Liver (tissue), 9 donors: ENCODE data around the gene ACVR1. TPM values are rescaled to one million over a fixed set of nuclear protein-coding genes. Genes with fewer than 3 reads are reported as not detected.

Experiments
- DNase-seq: peaks from one replicate; pipeline ENCODE4 v3.0.0-alpha.2; 2017; ENCODE audit warnings: low spot score
- H3K27ac ChIP-seq, 2 donors: one replicate each; pipeline ENCODE4 v1.7.0; 2013; ENCODE audit warnings: inconsistent platforms in 2 of 2, low read length in 2 of 2, control low read depth in 1 of 2, low read depth in 1 of 2, mild to moderate bottlenecking in 1 of 2
- H3K27me3 ChIP-seq, 4 donors: one replicate each; pipeline versions ENCODE4 v1.6.1 to v1.7.0; 2013; ENCODE audit warnings: low read length in 3 of 4, inconsistent platforms in 1 of 4, mild to moderate bottlenecking in 1 of 4, moderate library complexity in 1 of 4; ENCODE audit not compliant: control insufficient read depth in 4 of 4, insufficient read depth in 4 of 4
- H3K36me3 ChIP-seq, 4 donors: one replicate each; pipeline versions ENCODE4 v1.6.1 to v1.7.0; 2013; ENCODE audit warnings: low read length in 3 of 4, mild to moderate bottlenecking in 3 of 4, low read depth in 1 of 4, moderate library complexity in 1 of 4; ENCODE audit not compliant: control insufficient read depth in 4 of 4, insufficient read depth in 3 of 4
- H3K4me1 ChIP-seq, 4 donors: one replicate each; pipeline versions ENCODE4 v1.6.1 to v1.7.0; 2013; ENCODE audit warnings: low read length in 3 of 4, mild to moderate bottlenecking in 3 of 4, moderate library complexity in 1 of 4; ENCODE audit not compliant: control insufficient read depth in 4 of 4, insufficient read depth in 4 of 4
- H3K4me3 ChIP-seq, 3 donors: one replicate each; pipeline versions ENCODE4 v1.6.1 to v1.7.0; 2013; ENCODE audit warnings: low read length in 3 of 3, control low read depth in 1 of 3, low read depth in 1 of 3, mild to moderate bottlenecking in 1 of 3
- H3K9ac ChIP-seq, 2 donors: one replicate each; pipeline ENCODE4 v1.7.0; 2013; ENCODE audit warnings: low read length in 2 of 2, mild to moderate bottlenecking in 2 of 2, moderate library complexity in 2 of 2, control low read depth in 1 of 2, low read depth in 1 of 2
- H3K9me3 ChIP-seq, 4 donors: one replicate each; pipeline versions ENCODE4 v1.6.1 to v1.7.0; 2013; ENCODE audit warnings: low read length in 3 of 4; ENCODE audit not compliant: control insufficient read depth in 4 of 4
- ATF3 ChIP-seq: IDR thresholded peaks from 2 replicates; pipeline ENCODE4 v1.6.1; 2016; ENCODE audit warnings: antibody characterized with exemption
- CTCF ChIP-seq: fragments of 150-350 bp; IDR thresholded peaks from 2 replicates; pipeline ENCODE4 v1.5.1; 2017; ENCODE audit warnings: improper control_type of control experiment, low read depth, low read length; ENCODE audit not compliant: missing input control
- EGR1 ChIP-seq, 2 donors: IDR thresholded peaks; 2 replicates each; pipeline ENCODE4 v1.6.1; 2016 to 2018; ENCODE audit warnings: antibody characterized with exemption in 2 of 2, low read depth in 2 of 2
- FOXA1 ChIP-seq: IDR thresholded peaks from 2 replicates; pipeline ENCODE4 v1.6.1; 2016; ENCODE audit warnings: antibody characterized with exemption
- FOXA2 ChIP-seq: IDR thresholded peaks from 2 replicates; pipeline ENCODE4 v1.6.1; 2016; ENCODE audit warnings: antibody characterized with exemption
- GABPA ChIP-seq, 2 donors: IDR thresholded peaks in 1 of 2; conservative IDR thresholded peaks in 1 of 2; 2 replicates each; pipeline ENCODE4 v1.6.1; 2016; ENCODE audit warnings: antibody characterized with exemption in 2 of 2, mild to moderate bottlenecking in 1 of 2, moderate library complexity in 1 of 2
- HNF4A ChIP-seq, 2 donors: conservative IDR thresholded peaks; 2 replicates each; pipeline ENCODE4 v1.6.1; 2016; ENCODE audit warnings: antibody characterized with exemption in 2 of 2, mild to moderate bottlenecking in 2 of 2
- HNF4G ChIP-seq: IDR thresholded peaks from 2 replicates; pipeline ENCODE4 v1.6.1; 2016; ENCODE audit warnings: antibody characterized with exemption
- JUND ChIP-seq, 2 donors: IDR thresholded peaks; 2 replicates each; pipeline ENCODE4 v1.6.1; 2016; ENCODE audit warnings: antibody characterized with exemption in 2 of 2
- MAX ChIP-seq: IDR thresholded peaks from 2 replicates; pipeline ENCODE4 v1.6.1; 2016; ENCODE audit warnings: antibody characterized with exemption
- NR2F2 ChIP-seq: IDR thresholded peaks from 2 replicates; pipeline ENCODE4 v1.6.1; 2016; ENCODE audit warnings: antibody characterized with exemption
- RAD21 ChIP-seq, 2 donors: IDR thresholded peaks; 2 replicates each; pipeline ENCODE4 v1.6.1; 2016; ENCODE audit warnings: antibody characterized with exemption in 2 of 2, mild to moderate bottlenecking in 2 of 2
- REST ChIP-seq: IDR thresholded peaks from 2 replicates; pipeline ENCODE4 v1.6.1; 2016; ENCODE audit warnings: antibody characterized with exemption, mild to moderate bottlenecking
- RXRA ChIP-seq, 2 donors: IDR thresholded peaks; 2 replicates each; pipeline ENCODE4 v1.6.1; 2017 to 2018; ENCODE audit warnings: antibody characterized with exemption in 2 of 2, mild to moderate bottlenecking in 1 of 2
- SP1 ChIP-seq: IDR thresholded peaks from 2 replicates; pipeline ENCODE4 v1.6.1; 2018; ENCODE audit warnings: antibody characterized with exemption, mild to moderate bottlenecking
- TAF1 ChIP-seq: conservative IDR thresholded peaks from 2 replicates; pipeline ENCODE4 v1.6.1; 2016; ENCODE audit warnings: antibody characterized with exemption, mild to moderate bottlenecking
- YY1 ChIP-seq: IDR thresholded peaks from 2 replicates; pipeline ENCODE4 v1.6.1; 2016; ENCODE audit warnings: antibody characterized with exemption, mild to moderate bottlenecking
- ZBTB33 ChIP-seq: IDR thresholded peaks from 2 replicates; pipeline ENCODE4 v1.6.1; 2016; ENCODE audit warnings: antibody characterized with exemption
- WGBS: extraction: QIAGEN DNeasy Blood & Tissue Kit; methylation state at CpG from one replicate; pipeline ENCODE4 v1.1.7; 2013; 5-methylcytosine and 5-hydroxymethylcytosine counted together
- polyA plus RNA-seq, 2 donors: library from polyadenylated mRNA; stranded (reverse) in 1 of 2; unstranded in 1 of 2; fragments of 200-250 nt in 1 of 2; fragments of >200 nt in 1 of 2; fragmentation: Nextera tagmentation in 1 of 2; extraction: Ambion mirVana in 1 of 2; gene quantifications; one replicate each; pipeline versions ENCODE4 v1.2.1 to v1.2.3, GENCODE V29; 2013 to 2015
- total RNA-seq, 2 donors: library from RNA; depleted of rRNA; stranded (reverse); fragments of >200 nt; gene quantifications; one replicate each; pipeline ENCODE4 v1.2.3, GENCODE V29; 2014
- donor health status: healthy.
- donor health status: healthy.
- donor health status: healthy.
- donor health status: healthy.
- donor health status: healthy.

The ACVR1 gene
- total and polyA plus RNA-seq, 4 donors: 6.2 to 20.4 (median 8.5) TPM

- no peak for TF ChIP-seq EGR1 (IDR thresholded peaks at IDR 0.05; ENCODE audit: low read depth in 2 of 2)
- no peak for TF ChIP-seq TAF1
- no peak for TF ChIP-seq JUND (IDR thresholded peaks at IDR 0.05)
Observed at GRCh38 chr2:157925071-157925470, 48.9 kb upstream of the ACVR1 start (continued).

- no peak for TF ChIP-seq FOXA2
- TF ChIP-seq YY1: no peak
- TF ChIP-seq MAX: no peak
- TF ChIP-seq REST: no peak
- TF ChIP-seq ATF3: no peak
- no peak for TF ChIP-seq NR2F2
- TF ChIP-seq TAF1: no peak
- no peak for TF ChIP-seq FOXA1
- no peak for TF ChIP-seq RAD21 (IDR thresholded peaks at IDR 0.05)
- TF ChIP-seq JUND (IDR thresholded peaks at IDR 0.05): no peak
- TF ChIP-seq EGR1 (IDR thresholded peaks at IDR 0.05; ENCODE audit: low read depth in 2 of 2): no peak
- no peak for TF ChIP-seq GABPA (IDR thresholded peaks at IDR 0.05 in 1 of 2, conservative IDR thresholded peaks at IDR 0.05 in 1 of 2)
- no peak for TF ChIP-seq HNF4A (conservative IDR thresholded peaks at IDR 0.05)
- TF ChIP-seq CTCF: no peak
- TF ChIP-seq SP1: no peak
- no peak for TF ChIP-seq HNF4G
- TF ChIP-seq ZBTB33: no peak
- no peak for TF ChIP-seq RXRA (IDR thresholded peaks at IDR 0.05)
- WGBS: 76% methylated on average over 5 of the region's 5 CpGs
- DNase-seq: no peak
- Histone ChIP-seq H3K4me1 (no peaks in the 10 kb centered on the region), H3K4me3 (no peak overlapping the region), H3K9me3 (no peaks in the 10 kb centered on the region), H3K36me3 (no peaks in the 10 kb centered on the region), H3K9ac (no peak overlapping the region), H3K27me3 (no peaks in the 10 kb centered on the region), H3K27ac (no peak overlapping the region)
Observed at GRCh38 chr2:157923598-157924217, 47.6 kb upstream of the ACVR1 start.
